Stimulated activated CD8-positive, alpha-beta memory T cell treated with anti-CD3 and anti-CD28 coated beads, Interleukin-7, amount 100 ng/mL, for 48 hours (primary cell): ENCODE results near the gene LY86.

Source experiments
- DNase-seq, 2 donors: peaks; one replicate each; pipeline ENCODE4 v3.0.0-alpha.2; 2020; ENCODE audit warnings: low read depth in 1 of 2; ENCODE audit errors: extremely low read depth in 1 of 2

Gene LY86

GRCh38 chr6:6588064-6588923, at the start of gene LY86:
TSS of gene LY86 (plus strand) at chr6:6588720. CDS start at chr6:6588735, 15 bp downstream.
- DNase-seq, result no peak

- no peak for DNase-seq
These were observed 49.5 kb upstream of the LY86 start for GRCh38 chr6:6539036-6539435.

- DNase-seq, result no peak
These were observed 46.2 kb upstream of the LY86 start for GRCh38 chr6:6542357-6542756.

- no peak for DNase-seq
These were observed 45.2 kb upstream of the LY86 start for GRCh38 chr6:6543181-6543879.

GRCh38 chr6:6545616-6546317, 42.8 kb upstream of the LY86 start:
- no peak for DNase-seq

- DNase-seq, result peak in 1 of 2 donors; percentile 8
These were observed 42.0 kb upstream of the LY86 start for GRCh38 chr6:6546318-6547109.

- peak; percentile 59 to 68 for DNase-seq
These were observed 41.2 kb upstream of the LY86 start for GRCh38 chr6:6547110-6547879.

- DNase-seq, result no peak
These were observed 32.3 kb upstream of the LY86 start for GRCh38 chr6:6556161-6556737.

- peak in 1 of 2 donors; percentile 20 for DNase-seq
These were observed 31.6 kb upstream of the LY86 start for GRCh38 chr6:6556738-6557503.

GRCh38 chr6:6557504-6557839, 31.0 kb upstream of the LY86 start:
- no peak for DNase-seq

GRCh38 chr6:6557886-6558285, 30.6 kb upstream of the LY86 start:
- no peak for DNase-seq

GRCh38 chr6:6559994-6560570, 28.4 kb upstream of the LY86 start:
- no peak for DNase-seq

- no peak for DNase-seq
These were observed 27.6 kb upstream of the LY86 start for GRCh38 chr6:6560909-6561308.

GRCh38 chr6:6564154-6564553, 24.4 kb upstream of the LY86 start:
- DNase-seq, result no peak

GRCh38 chr6:6565069-6565468, 23.5 kb upstream of the LY86 start:
- DNase-seq, result no peak

- DNase-seq, result no peak
These were observed 23.0 kb upstream of the LY86 start for GRCh38 chr6:6565488-6565887.

GRCh38 chr6:6566766-6567165, 21.8 kb upstream of the LY86 start:
- no peak for DNase-seq

- no peak for DNase-seq
These were observed 19.3 kb upstream of the LY86 start for GRCh38 chr6:6569096-6569810.
